ENCODE data around the gene PDCD2L. TPM values are rescaled to one million over a fixed set of nuclear protein-coding genes. Genes with fewer than 3 reads are reported as not detected.

Gene PDCD2L
- polyA plus RNA-seq, 1 donor from 2014 or later: 47.5 TPM

- H3K27ac ChIP-seq (ENCODE audit: low read length): no peak overlapping the region
- TF ChIP-seq CTCF (IDR thresholded peaks at IDR 0.05; ENCODE audit: poor library complexity, severe bottlenecking): no peak
- TF ChIP-seq EZH2 (IDR thresholded peaks at IDR 0.05; ENCODE audit: borderline replicate concordance, insufficient read depth, low read length, poor library complexity, severe bottlenecking): no peak
- TF ChIP-seq MXI1 (conservative IDR thresholded peaks at IDR 0.05; ENCODE audit: poor library complexity, severe bottlenecking): no peak
- H3K27me3 ChIP-seq (ENCODE audit: insufficient read depth, low read depth, low read length): no peaks in the 10 kb centered on the region
- no peak overlapping the region for H3K4me3 ChIP-seq (ENCODE audit: low read length)
- H4K20me1 ChIP-seq (ENCODE audit: insufficient read depth): no peaks in the 10 kb centered on the region
- H3K36me3 ChIP-seq (ENCODE audit: insufficient read depth, low read length): no peaks in the 10 kb centered on the region
- no peaks in the 10 kb centered on the region for H3K79me2 ChIP-seq (replicated peaks; ENCODE audit: insufficient read depth, low read length)
- no peaks in the 10 kb centered on the region for H3F3A ChIP-seq (ENCODE audit: insufficient read depth, low read length, poor library complexity, severe bottlenecking)
- no peaks in the 10 kb centered on the region for H3K9me3 ChIP-seq (ENCODE audit: low read length)
- no peaks in the 10 kb centered on the region for H3K9me2 ChIP-seq (ENCODE audit: insufficient read depth, low read length)
- no peak overlapping the region for H2AFZ ChIP-seq (ENCODE audit: low read depth, low read length)
- no peak overlapping the region for H3K9ac ChIP-seq (ENCODE audit: low read length)
- H3K4me2 ChIP-seq (ENCODE audit: low read length): no peak overlapping the region
These were observed 70.2 kb downstream of the PDCD2L start for GRCh38 chr19:34474233-34474989.

DNA sequence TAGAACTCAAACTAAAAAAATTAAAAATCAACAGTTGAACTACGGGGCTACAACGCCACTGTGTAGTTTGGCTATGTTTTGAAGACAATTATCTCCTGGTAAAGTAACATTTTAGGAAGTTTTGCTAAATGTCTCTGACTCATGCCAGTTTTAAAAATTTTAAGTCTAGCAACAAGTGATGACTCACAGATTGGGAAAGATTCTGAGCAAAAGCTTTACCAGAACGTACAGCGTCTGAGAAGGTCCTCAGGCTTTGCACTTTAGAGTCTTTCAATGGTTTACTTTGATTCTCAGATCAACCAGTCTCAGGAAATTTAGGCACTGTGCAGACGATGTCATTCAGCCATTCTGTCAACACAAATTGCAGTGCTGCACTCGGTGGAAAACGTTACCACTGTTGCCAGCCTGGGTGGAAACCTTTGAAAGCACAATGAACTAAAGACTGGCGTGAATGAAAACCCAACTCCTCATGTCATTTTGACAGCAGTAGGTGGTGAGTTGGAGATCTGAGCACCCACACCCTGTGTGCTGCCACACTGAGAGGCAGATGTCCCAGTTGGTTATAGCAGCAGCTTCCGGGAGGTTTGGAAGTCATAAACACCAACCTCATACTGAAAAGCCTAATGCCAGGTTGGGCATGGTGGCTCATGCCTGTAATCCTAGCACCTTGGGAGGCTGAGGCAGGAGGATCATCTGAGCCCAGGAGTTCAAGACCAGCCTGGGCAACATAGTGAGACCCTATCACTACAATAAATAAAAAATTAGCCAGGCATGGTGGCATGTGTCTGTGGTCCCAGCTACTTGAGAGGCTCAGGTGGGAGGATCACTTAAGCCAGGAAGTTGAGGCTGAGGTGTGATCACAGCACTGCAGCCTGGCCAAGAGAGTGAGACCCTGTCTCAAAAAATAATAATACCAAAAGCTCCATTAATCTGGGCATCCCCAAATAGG lies 71.1 kb downstream of the PDCD2L start:
- Histone ChIP-seq H3K36me3 (ENCODE audit: insufficient read depth, low read length) (no peaks in the 10 kb centered on the region), H3K9me2 (ENCODE audit: insufficient read depth, low read length) (no peaks in the 10 kb centered on the region), H3K9ac (ENCODE audit: low read length) (no peak overlapping the region), H3K27me3 (ENCODE audit: insufficient read depth, low read depth, low read length) (no peaks in the 10 kb centered on the region), H3K4me3 (ENCODE audit: low read length) (no peak overlapping the region), H3K27ac (ENCODE audit: low read length) (no peak overlapping the region), H3K9me3 (ENCODE audit: low read length) (no peaks in the 10 kb centered on the region), H2AFZ (ENCODE audit: low read depth, low read length) (no peak overlapping the region), H3K79me2 (replicated peaks; ENCODE audit: insufficient read depth, low read length) (no peaks in the 10 kb centered on the region), H4K20me1 (ENCODE audit: insufficient read depth) (no peaks in the 10 kb centered on the region), H3K4me2 (ENCODE audit: low read length) (no peak overlapping the region), H3F3A (ENCODE audit: insufficient read depth, low read length, poor library complexity, severe bottlenecking) (no peaks in the 10 kb centered on the region)
- TF ChIP-seq POLR2AphosphoS5 (IDR thresholded peaks at IDR 0.05) (no peak), EZH2 (IDR thresholded peaks at IDR 0.05; ENCODE audit: borderline replicate concordance, insufficient read depth, low read length, poor library complexity, severe bottlenecking) (no peak), EP300 (conservative IDR thresholded peaks at IDR 0.05; ENCODE audit: poor library complexity, severe bottlenecking) (no peak), MXI1 (conservative IDR thresholded peaks at IDR 0.05; ENCODE audit: poor library complexity, severe bottlenecking) (no peak), TAF1 (IDR thresholded peaks at IDR 0.05; ENCODE audit: low read depth) (no peak), RAD21 (conservative IDR thresholded peaks at IDR 0.05) (no peak)

Other genes starting within 250 kb of the PDCD2L start
- 79.5 and 104 TPM in 2 replicates for gene LSM14A, start 231.9 kb upstream of the PDCD2L start, polyA plus RNA-seq
- 15.9 and 16.9 TPM in 2 replicates for gene GARRE1, start 149.8 kb upstream of the PDCD2L start, polyA plus RNA-seq
- 113 and 124 TPM in 2 replicates for gene GPI, start 39.2 kb upstream of the PDCD2L start, polyA plus RNA-seq
- 232 and 245 TPM in 2 replicates for gene UBA2, start 24.0 kb downstream of the PDCD2L start, polyA plus RNA-seq
- 9.8 and 16.0 TPM in 2 replicates for gene WTIP, start 77.4 kb downstream of the PDCD2L start, polyA plus RNA-seq